OCI-LY1 (cell line): ENCODE data around the gene TENM4.

Experiments
- H2AFZ ChIP-seq: fragments of 200-600 bp; sonication (generic), shearing (Covaris generic); 2 replicates; pipeline ENCODE4 v1.6.0; 2014; ENCODE audit warnings: antibody characterized with exemption, mild to moderate bottlenecking, low read length
- H3F3A ChIP-seq: fragments of 200-600 bp; sonication (generic), shearing (Covaris generic); 2 replicates; pipeline ENCODE4 v1.6.0; 2014; ENCODE audit warnings: mild to moderate bottlenecking, antibody characterized with exemption, low read length, moderate library complexity; ENCODE audit not compliant: insufficient read depth
- H3K27ac ChIP-seq: fragments of 200-600 bp; sonication (generic); 2 replicates; pipeline ENCODE4 v1.5.1; 2014; ENCODE audit warnings: low read length, mixed run types, mild to moderate bottlenecking, low read depth; ENCODE audit not compliant: poor library complexity, severe bottlenecking
- H3K27me3 ChIP-seq: fragments of 200-600 bp; sonication (generic); 2 replicates; pipeline ENCODE4 v1.6.0; 2014; ENCODE audit warnings: antibody characterized with exemption, mild to moderate bottlenecking, low read length, moderate library complexity; ENCODE audit not compliant: insufficient read depth
- H3K36me3 ChIP-seq: fragments of 200-600 bp; sonication (generic); 2 replicates; pipeline ENCODE4 v1.6.1; 2014; ENCODE audit warnings: mild to moderate bottlenecking, antibody characterized with exemption, low read length, moderate library complexity, mixed read lengths; ENCODE audit not compliant: insufficient read depth
- H3K4me1 ChIP-seq: fragments of 200-600 bp; sonication (generic); 2 replicates; pipeline ENCODE4 v1.5.1; 2014; ENCODE audit warnings: mild to moderate bottlenecking, low read length, moderate library complexity; ENCODE audit not compliant: insufficient read depth, severe bottlenecking
- H3K4me2 ChIP-seq: fragments of 200-600 bp; sonication (generic), shearing (Covaris generic); 2 replicates; pipeline ENCODE4 v1.6.1; 2014; ENCODE audit warnings: low read length
- H3K4me3 ChIP-seq: fragments of 200-600 bp; sonication (generic); 2 replicates; pipeline ENCODE4 v1.5.1; 2014; ENCODE audit warnings: low read length, low read depth, mild to moderate bottlenecking, mixed read lengths; ENCODE audit not compliant: poor library complexity, severe bottlenecking
- H3K79me2 ChIP-seq: fragments of 200-600 bp; shearing (Covaris generic); 2 replicates; pipeline ENCODE4 v1.6.1; 2016; ENCODE audit warnings: mixed run types, low read length, mixed read lengths; ENCODE audit not compliant: insufficient read depth
- H3K9ac ChIP-seq: fragments of 200-600 bp; sonication (generic), shearing (Covaris generic); 2 replicates; pipeline ENCODE4 v1.6.1; 2014; ENCODE audit warnings: mild to moderate bottlenecking, low read length, mixed read lengths
- H3K9me2 ChIP-seq: fragments of 200-600 bp; sonication (generic), shearing (Covaris generic); 2 replicates; pipeline ENCODE4 v1.6.1; 2014; ENCODE audit warnings: low read depth, mild to moderate bottlenecking, low read length, mixed read lengths
- H3K9me3 ChIP-seq: fragments of 200-600 bp; shearing (Covaris generic); 2 replicates; pipeline ENCODE4 v1.6.1; 2014; ENCODE audit warnings: low read length, mixed read lengths
- H4K20me1 ChIP-seq: fragments of 200-600 bp; sonication (generic), shearing (Covaris generic); 2 replicates; pipeline ENCODE4 v1.6.0; 2016; ENCODE audit warnings: mild to moderate bottlenecking, low read length; ENCODE audit not compliant: insufficient read depth
- CTCF ChIP-seq: fragments of 200-600 bp; sonication (generic), shearing (Covaris generic); IDR thresholded peaks from 2 replicates; pipeline ENCODE4 v1.5.1; 2017; ENCODE audit warnings: mild to moderate bottlenecking, antibody characterized with exemption, low read length, moderate library complexity, mixed read lengths
- EZH2 ChIP-seq: fragments of 200-600 bp; sonication (generic), shearing (Covaris generic); IDR thresholded peaks from 2 replicates; pipeline ENCODE4 v1.8.0; 2017; ENCODE audit warnings: borderline replicate concordance, mixed run types, mild to moderate bottlenecking, antibody characterized with exemption, low read length, moderate library complexity, mixed read lengths

Gene TENM4

GRCh38 chr11:78832226-78832947 is 608.4 kb downstream of the TENM4 start:
- Histone ChIP-seq H3K36me3 (no peaks in the 10 kb centered on the region), H3K9ac (no peak overlapping the region), H4K20me1 (no peaks in the 10 kb centered on the region)

GRCh38 chr11:78831571-78831970 is 609.3 kb downstream of the TENM4 start:
- Histone ChIP-seq H3K36me3 (no peaks in the 10 kb centered on the region), H3K4me1 (no peaks in the 10 kb centered on the region), H3K9me2 (no peaks in the 10 kb centered on the region), H3K79me2 (no peaks in the 10 kb centered on the region), H3K9ac (no peak overlapping the region), H3K4me3 (no peak overlapping the region), H3K27me3 (peaks cover 4% of the 10 kb centered on the region; the same call in 1 of the 2 replicates), H3K27ac (no peak overlapping the region), H3K4me2 (no peak overlapping the region), H3F3A (no peaks in the 10 kb centered on the region), H3K9me3 (no peaks in the 10 kb centered on the region), H2AFZ (no peak overlapping the region), H4K20me1 (no peaks in the 10 kb centered on the region)
- TF ChIP-seq EZH2 = no peak
- TF ChIP-seq CTCF = no peak

More at GRCh38 chr11:78832226-78832947, 608.4 kb downstream of the TENM4 start:
- no peaks in the 10 kb centered on the region for H3K4me1 ChIP-seq
- no peak overlapping the region for H2AFZ ChIP-seq
- no peaks in the 10 kb centered on the region for H3F3A ChIP-seq
- TF ChIP-seq CTCF (peak; percentile 16; the same call in 1 of the 2 replicates), EZH2 (no peak)
- peaks cover 4% of the 10 kb centered on the region; the same call in 1 of the 2 replicates for H3K27me3 ChIP-seq
- no peaks in the 10 kb centered on the region for H3K9me3 ChIP-seq
- H3K79me2 ChIP-seq = no peaks in the 10 kb centered on the region
- no peak overlapping the region for H3K4me3 ChIP-seq
- H3K9me2 ChIP-seq = no peaks in the 10 kb centered on the region
- H3K4me2 ChIP-seq = no peak overlapping the region
- H3K27ac ChIP-seq = no peak overlapping the region

- Histone ChIP-seq H3K4me2 (no peak overlapping the region), H3K27ac (no peak overlapping the region), H3K4me1 (no peaks in the 10 kb centered on the region), H3K27me3 (peaks cover 4% of the 10 kb centered on the region; the same call in 1 of the 2 replicates), H3F3A (no peaks in the 10 kb centered on the region), H3K36me3 (no peaks in the 10 kb centered on the region), H2AFZ (no peak overlapping the region), H3K9me3 (no peaks in the 10 kb centered on the region), H3K9me2 (no peaks in the 10 kb centered on the region), H3K4me3 (no peak overlapping the region), H3K9ac (no peak overlapping the region), H4K20me1 (no peaks in the 10 kb centered on the region), H3K79me2 (no peaks in the 10 kb centered on the region)
- TF ChIP-seq CTCF (no peak), EZH2 (no peak)
These were observed 610.5 kb downstream of the TENM4 start for GRCh38 chr11:78830277-78830819.
